GM19395 (cell line): ENCODE measurements around the gene TMEM53.

ENCODE experiments used
- ATAC-seq: cut with Tn5 transposase; IDR thresholded peaks from one replicate; pipeline ENCODE4 v1.9.1; 2021; ENCODE audit warnings: mild to moderate bottlenecking, moderate library complexity; ENCODE audit not compliant: unreplicated experiment

Gene TMEM53

DNA sequence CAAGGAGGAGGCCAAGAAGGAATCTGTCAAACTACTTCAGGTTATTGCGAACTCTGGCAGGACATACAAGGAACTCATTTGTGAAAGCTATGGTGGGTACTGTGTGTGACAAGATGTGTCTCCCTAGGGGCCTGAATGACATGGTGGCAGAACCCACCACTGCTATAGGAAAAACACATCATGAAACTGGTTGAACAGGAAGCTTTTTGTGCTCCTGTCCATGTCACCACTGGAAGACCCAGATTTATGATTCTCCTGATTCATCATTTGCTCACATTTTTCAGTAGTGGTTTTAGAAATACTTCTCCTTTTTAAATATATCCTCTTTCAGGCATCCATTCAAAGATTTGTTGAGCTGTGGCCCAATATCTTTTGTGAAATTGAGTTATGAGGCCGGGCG is 23.9 kb upstream of the TMEM53 start:
- no peak for ATAC-seq

DNA sequence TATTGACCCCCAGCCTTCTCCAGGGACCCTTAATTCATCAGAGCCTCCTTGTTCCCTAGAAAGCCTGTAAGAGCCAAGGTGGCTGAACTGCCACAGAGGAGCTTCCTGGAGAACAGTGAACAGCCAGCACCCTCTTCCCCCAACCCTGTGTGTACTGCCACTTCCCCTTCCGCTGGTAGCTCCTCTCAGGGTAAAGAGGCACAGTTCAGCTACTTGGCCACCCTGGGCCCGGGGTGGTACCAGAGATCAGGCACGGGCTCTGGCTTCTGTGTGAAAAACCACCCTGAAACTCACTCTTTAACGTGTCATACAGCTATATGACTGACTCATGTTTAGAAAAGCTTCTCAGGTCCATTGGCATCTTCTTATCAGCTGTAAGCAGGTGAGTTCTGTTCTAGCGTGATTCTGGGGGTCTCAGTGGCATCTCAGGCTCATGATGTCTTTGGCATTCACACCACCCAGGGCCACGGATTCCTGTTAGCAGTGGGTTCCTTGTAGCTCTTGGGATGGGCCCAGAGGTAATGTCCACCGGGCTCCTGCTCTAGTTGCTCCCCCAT is 22.6 kb upstream of the TMEM53 start:
- no peak for ATAC-seq

DNA sequence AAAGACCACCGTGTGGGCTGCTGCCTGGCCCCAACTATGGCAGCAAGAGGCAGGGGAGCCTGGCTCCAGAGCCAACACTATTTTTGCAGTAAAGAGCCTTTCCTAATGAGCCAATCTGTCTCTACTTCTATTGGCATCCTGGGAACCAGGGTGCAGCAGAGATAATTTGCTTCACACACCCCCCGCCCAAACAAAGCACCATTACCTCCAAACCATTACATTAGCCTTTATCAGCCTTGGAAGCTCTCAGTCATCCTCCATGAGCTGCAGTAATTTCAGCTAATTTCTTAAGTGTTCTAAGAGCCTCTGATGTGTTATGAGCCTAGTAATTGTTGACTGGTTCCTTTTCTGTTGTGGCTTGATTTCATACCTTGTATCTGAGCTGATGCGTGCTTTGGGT is 21.8 kb upstream of the TMEM53 start:
- no peak for ATAC-seq

DNA sequence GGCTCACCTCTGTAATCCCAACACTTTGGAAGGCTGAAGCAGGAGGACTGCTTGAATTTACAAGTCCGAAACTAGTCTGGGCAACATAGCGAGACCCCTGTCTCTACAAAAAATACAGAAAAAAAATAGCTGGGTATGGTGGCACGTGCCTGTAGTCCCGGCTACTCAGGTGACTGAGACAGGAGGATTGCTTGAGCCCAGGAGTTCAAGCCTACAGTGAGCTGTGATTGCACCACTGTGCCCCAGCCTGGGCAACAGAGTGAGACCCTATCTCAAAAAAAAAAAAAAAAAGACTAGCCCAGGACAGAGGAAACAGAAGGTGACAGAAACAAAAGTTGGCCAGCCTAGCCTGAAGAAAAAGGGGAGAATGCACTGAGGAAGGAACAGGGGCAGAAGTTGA is 21.4 kb upstream of the TMEM53 start:
- ATAC-seq: no peak

DNA sequence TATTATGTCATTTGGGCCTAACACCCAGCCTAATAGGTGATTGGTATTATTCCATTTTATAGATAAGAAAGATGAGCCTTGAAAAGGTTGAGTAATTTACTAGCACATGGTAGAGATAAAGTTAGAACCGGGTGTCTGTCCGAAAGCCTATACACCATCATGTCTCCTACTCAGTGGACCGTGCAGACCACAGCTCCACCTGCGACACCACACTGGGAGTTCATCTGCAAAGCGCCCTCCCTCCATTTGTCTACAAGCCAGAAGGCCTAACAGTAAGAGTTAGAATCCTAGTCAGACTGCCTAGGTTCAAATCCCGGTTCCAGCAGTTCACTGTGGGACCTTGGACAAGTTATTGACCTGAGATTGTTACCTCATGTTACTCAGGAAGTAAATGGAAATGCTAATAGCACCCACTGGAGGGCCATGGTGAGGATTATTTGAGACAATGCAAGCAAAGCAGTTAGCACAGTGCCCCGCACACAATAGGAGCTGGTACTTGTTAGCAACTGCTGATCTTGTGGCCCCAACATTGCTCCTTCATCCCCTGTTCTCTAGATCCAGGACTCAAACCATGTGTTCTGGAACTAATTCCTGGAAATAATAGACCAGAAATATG is 20.7 kb upstream of the TMEM53 start:
- peak; percentile 73 for ATAC-seq

DNA sequence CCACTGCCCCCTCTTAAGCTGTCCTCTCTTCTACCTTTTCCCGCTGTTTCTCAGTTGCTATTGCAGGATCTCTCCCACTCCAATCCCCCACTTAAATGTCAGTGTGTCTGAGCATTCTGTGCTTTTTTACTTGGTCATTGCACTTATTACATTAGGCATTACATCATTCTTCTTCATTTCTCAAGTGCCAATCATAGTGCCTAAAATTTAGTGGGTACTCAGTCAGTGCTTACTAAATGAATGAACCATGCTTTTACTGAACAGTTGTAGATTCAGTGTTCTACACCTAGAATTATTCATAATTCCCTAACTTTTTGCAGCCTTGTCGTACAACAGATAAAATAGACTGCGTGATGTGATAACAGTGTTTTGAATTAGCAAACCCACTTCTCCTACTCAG is 19.6 kb upstream of the TMEM53 start:
- ATAC-seq: no peak

DNA sequence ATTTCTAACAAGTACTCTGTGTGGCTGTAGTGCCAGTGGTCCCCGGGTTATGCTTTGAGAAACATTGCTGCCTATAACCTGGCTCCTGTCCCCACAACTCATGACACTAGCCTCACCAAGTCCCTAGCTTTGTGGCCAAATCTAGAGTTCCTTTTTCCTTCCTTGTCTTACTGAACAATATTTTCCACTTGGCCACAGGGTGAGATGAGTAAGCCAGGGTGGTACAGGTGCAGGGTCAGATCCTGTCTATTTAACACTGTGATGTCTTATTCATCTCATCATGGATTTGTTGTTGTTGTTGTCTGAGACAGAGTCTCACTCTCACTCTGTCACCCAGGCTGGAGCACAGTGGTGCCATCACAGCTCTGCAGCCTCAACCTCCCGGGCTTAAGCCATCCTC is 18.9 kb upstream of the TMEM53 start:
- no peak for ATAC-seq

DNA sequence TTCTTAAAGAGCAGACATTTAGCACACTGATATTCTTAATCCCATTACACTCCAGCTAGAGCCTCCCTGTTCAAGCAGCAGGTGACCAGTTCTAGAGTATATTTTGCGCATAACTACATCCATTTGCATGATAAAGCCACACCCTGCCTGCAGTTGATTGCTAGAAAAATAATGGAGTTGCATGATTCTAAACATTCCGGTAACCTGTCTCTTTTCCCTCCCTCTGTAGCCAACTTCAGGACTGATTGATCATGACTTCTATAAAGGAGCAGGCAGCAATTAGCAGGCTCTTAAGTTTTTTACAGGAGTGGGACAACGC is 15.1 kb upstream of the TMEM53 start:
- no peak for ATAC-seq

DNA sequence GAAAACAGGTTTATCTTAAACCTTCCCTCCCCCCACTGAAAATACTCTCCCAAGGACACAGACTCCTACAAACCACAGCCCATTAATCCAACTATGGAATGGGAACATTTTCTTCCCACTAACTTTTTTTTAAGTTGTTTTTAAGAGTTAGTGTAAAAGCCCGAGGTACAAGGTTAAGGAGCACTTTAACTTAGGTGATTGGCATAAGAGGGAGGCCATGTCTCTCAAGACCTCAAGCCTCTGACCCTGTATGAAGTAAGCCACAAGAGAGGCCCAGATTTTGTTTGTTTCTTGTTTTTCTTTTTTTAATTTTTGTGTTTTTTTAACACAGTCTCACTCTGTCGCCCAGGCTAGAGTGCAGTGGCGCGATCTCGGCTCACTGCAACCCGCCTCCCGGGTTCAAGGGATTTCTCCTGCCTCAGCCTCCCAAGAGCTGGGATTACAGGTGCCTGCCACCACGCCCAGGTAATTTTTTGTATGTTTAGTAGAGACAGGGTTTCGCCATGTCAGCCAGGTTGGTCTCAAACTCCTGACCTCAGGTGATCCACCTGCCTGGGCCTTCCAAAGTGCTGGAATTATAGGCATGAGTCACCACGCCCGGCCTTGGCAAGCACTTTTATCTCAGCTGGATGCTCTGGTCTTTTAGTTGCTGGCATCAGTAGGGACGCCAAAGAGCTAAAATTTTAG is 14.6 kb upstream of the TMEM53 start:
- no peak for ATAC-seq

DNA sequence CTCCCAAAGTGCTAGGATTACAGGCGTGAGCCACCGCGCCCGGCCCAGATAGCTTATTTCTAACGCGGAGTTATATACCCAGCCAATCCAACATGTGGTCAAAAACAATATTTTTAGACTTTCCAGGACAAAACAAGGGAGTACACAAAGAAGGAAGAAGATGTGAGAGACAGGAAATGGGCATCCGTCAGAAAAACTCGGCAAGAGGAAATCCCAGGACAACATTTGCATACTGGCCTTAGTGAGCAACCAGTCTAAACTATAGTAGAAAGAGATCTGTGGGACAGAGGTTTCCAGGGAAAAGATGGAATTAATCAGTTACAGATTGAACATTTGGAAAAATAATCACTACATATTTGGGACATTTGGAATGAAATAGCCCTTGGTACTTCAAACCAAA is 11.6 kb upstream of the TMEM53 start:
- no peak for ATAC-seq

DNA sequence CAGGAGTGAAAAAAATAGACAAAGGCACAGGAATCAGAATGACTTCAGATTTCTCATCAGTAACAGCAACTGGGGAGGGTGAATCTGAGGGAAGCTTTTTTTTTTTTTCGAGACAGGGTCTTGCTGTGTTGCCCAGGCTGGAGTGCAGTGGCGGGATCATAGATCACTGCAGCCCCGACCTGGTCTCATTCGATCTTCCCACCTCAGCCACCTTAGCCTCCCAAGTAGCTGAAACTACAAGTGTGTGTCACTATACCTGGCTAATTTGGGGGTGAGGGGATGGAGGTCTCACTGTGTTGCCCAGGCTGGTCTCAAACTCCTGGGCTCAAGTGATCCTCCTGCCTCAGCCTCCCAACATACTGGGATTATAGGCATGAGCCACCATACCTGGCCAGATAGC is 10.9 kb upstream of the TMEM53 start:
- ATAC-seq: no peak

DNA sequence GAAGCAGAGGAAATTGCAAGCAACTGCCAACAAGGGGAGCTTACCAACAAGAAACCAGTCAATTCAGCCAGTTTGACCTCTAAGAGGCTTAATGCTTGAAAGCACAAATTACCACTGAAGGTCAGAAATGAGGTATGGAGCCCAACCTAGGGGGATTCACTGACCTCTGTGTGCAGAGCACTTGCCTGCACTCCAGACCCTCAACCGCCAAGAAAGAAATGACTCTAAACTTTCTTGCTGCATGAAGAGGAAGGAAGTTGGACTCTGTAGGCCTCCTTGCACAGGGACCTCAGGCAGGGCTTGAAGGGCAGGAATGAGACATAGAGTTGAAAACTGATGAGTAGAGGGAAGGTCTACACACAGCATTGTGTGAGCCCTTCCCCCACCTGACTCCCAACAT is 10.2 kb upstream of the TMEM53 start:
- peak; percentile 81 for ATAC-seq

DNA sequence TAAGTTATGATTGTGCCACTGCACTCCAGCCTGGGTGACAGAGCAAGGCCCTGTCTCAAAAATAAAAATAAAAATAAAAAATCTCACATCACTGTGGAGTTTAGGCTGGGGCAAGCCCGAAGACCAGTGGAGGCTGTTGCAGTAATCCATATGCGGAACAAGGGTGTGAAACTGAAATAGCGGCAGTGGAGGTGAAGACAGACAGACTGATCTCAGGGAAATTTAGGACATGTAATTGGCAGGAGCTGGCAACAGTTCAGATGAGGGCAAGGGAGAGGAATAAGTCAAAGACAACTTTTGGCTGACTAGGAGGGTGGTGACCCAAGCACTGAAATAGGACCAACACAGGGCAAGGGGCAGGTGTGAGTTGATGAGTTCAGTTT is 8.6 kb upstream of the TMEM53 start:
- ATAC-seq: no peak

DNA sequence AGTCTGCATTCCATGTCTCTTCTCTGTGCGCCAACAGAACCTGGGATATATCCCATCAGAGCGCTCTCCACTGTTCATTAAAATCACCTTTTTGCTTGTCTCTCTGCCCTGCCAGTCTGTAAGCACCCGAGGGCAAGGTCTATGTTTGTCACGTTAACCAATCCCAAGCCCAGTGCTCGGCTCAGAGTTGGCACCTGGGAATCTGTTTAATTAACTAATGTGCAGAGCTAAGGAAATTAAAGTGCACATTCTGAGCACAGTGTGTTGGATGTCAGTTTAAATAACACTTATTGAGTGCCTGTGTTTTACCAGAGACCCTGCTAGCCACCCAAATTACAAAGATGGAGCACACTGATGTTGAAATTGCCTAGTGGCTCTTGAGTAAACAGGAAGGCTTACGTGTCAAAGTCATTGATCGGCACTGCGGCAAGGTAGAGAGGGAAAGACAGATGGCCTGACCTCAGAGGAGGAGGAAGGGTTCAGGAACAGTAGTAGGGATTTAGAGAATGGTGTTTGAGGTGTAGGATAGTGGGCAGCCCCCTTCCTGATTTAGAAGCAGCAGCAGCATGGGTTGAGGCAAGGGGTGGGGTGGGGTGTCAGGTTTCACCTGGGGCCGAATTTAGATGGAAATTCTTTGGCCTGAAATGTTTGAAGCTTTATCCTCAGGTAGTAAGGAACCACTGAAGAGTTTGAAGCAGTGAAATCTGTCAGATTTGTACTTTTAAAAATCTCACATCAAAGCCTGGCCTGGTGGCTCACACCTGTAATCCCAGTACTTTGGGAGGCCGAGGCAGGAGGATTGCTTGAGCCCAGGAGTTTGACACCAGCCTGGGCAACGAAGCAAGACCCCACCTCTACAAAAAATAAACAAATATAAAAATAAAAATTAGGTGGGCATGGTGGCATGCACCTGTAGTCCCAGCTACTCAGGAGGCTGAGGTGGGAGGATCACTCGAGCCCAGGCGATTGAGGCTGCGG is 7.9 kb upstream of the TMEM53 start:
- no peak for ATAC-seq

DNA sequence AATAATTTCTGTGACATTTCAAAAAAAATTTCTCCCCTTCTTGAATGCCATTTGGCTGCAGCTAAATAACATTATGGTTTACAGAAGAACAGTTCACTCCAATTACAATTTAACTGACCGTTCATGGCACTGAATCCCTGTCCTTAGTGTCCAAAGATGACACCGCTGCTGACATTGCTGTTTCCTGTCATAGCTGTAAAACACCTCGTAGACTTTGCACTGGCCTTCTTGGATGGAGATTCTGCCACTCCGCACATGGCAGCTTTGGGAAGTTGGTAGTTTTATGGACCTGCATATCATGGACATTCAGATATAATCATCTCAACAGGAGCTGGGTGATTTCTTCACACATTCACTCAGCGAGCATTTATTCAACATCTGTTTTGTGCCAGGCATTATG is 5.2 kb upstream of the TMEM53 start:
- no peak for ATAC-seq

DNA sequence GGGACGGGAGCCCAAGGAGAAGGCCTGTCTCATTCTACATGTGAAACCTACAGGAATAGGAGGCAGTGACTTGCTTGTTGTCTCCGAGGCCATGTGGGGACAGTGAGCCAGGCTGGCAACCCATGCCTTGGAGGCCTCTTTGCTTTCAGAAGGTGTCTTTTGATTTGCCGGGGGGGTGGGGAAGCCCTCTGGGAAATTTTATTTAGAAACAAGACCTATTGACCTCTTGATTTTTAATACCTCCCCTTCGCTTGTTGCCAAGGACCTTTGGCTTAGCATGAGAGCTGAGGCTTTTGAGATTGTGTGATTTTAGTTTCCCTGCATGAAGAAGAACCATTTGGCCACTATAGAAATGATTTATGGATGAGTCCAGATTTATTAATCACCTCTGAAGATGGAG is 4.3 kb upstream of the TMEM53 start:
- ATAC-seq: no peak

DNA sequence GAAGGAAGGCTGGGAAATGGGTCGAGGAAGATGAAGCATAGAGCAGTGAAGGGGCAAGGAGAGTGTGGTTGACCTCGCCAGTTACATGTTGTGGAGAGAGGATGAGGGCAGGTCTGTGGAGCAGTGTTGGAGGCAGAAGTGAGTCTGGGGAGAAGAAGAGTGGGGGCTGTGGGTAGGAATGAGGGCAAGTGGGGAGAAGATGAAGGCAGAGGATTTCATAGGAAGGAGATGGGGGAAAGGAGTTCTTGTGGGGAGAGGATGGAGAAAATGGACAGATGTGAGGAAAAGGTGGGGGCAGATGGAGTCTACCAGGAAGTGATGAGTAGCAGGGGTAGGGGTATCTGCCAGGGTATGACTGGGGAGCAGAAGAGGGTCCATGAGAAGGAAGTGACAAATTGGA is 3.8 kb upstream of the TMEM53 start:
- no peak for ATAC-seq

DNA sequence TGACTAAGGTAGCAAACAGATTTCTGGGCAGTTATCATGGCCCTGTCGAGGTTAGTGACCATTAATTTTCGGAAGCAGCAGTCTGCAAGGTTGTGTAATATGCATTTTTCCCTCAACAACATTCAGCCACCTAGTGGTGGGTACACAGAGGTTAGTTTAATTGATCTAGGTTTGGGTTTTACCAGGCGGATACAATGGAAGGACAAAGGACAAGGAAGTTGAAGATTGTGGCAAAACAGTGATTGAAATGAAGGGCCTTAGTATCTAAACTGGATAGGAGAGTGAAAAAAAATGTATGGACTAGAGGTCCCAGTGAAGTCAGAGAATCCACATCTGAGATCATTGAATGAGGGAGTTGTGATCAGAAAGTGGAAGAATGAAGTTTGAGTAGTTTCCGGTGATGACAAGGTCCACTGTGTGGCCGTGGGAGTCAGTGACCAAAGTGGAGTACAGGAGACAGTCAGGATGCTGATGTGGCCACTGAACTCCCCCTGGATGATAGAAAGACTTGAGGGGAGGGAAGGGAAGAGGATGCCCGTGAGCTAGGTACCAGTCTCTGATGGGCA is 3.0 kb upstream of the TMEM53 start:
- no peak for ATAC-seq

DNA sequence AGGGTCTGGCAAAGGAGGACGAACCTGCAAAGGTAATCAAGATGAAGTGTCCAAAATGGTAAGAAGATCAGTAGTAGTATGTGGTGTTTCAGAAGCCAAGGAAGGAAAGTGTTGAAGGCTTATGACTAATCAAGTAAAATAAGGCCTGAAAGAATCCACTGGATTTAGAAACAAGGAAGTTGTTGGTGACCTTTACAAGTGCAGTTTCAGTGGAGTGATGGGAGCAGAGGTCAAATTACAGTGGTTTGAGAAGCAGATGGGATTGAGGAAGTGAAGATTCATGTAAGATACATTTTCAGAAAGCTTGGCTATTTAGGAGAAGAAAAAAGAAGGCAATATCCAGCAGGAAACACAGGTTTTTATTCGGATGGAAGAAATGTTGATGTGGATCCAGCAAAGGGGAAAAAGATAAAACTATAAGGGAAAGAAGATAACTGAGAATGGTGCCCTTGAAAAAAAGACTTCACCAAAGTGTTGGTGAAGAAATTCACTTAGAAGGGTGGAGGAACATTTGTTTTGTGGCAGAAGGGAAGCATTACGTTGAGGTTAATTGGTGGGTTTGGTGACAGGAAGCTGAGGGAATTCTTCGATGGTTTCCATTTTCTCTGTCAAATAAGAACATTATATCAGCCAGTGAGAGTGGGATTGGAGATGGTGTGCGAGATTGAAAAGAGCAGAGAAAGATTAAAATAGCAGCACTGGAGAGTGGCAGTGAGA is 2.4 kb upstream of the TMEM53 start:
- ATAC-seq: no peak

DNA sequence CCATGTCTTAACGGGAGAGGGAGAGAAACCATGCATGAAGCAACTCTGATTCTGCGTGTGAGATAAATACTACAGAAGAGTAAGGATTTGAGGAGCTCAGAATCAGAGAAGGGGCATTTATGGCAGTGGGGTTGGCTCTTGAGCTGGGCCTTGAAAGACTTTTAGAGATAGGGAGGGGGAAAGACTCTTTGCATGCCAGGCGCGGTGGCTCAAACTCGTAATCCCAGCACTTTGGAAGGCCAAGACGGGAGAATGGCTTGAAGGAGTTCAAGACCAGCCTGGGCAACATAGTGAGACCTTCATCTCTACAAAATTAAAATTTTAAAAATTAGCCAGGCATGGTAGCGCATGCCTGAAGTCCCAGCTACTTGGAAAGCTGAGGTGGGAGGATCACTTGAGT is 905 bp upstream of the TMEM53 start:
- no peak for ATAC-seq

DNA sequence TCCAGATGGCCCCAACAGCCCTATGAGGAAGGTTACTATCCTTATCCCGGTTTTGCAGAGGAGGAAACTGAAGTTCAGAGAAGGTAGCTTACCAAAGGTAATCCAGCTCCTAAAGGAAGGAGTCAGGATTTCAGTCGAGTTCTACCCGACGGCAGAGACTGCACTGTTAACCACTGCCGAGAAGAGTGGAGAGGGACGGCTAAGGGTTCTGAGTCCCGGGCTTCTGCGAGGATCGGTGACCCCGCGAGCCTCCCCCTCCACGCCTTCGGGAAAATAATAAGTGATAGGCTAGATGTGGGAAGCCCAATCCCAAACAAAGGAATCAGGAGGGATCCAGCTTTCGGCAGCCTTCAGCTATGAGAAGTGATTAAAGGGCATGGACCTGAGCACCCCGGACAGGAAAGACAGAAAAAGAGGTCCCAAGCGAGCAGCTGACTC is 587 bp downstream of the TMEM53 start:
- ATAC-seq: peak; percentile 11
